ENCODE results near the gene BBIP1.
"Not testable (repeated sequence)": the region's sequence is repeated elsewhere in the genome, so short reads cannot be mapped to it uniquely, and the experiment has no call there.

Gene BBIP1

DNA sequence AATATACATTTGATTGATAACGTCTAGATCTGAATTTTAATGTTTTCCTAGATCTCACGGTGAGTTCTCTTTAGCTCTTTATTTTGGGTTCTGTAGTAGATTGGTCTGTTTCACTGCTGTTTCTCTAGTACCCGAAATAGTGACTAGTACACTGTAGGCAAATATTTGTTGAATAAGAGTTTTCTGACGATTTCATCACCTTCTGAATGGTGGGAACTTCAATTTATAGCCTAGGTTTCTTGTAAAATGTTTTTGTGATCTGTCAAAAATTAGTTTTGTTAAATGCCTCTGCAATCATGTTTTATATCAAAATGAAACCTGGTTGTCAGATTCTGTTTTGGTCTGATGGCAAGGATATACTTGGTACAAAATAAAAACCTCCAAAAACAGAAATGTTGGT is 37.1 kb downstream of the BBIP1 start:
- no peak for DNase-seq

DNA sequence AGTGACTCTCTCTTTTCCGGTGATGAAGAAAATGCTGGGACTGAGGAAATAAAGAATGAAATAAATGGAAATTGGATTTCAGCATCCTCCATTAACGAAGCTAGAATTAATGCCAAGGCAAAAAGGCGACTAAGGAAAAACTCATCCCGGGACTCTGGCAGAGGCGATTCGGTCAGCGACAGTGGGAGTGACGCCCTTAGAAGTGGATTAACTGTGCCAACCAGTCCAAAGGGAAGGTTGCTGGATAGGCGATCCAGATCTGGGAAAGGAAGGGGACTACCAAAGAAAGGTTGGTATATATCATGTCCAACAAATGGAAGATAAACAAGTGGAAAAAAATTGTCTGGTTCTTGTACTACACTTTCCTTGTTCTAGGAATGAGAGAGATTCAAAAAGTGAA is 37.7 kb downstream of the BBIP1 start:
- no peak for DNase-seq

DNA sequence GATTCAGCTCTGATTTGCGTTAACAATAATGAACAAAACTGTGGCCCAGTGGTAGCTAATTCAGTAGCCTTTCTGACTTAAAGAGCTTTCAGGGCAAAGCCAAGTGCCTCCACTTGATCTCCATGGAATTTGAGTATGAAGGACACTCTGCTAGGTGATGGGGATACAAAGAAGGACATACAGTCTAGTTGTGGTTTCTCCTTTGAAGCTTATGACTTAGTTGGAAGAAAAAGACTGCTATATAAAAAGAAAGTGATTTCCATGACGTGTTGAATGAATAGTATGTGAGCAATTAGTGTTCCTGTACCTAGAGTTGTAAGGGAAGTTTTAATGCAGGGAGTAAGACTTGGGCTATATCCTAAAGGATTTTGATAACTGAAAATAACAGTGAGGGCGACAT is 39.0 kb downstream of the BBIP1 start:
- no peak for DNase-seq

- DNase-seq: no peak
Observed at GRCh38 chr10:110876788-110877187, 42.2 kb downstream of the BBIP1 start.

- DNase-seq: no peak
Observed at GRCh38 chr10:110876000-110876399, 43.0 kb downstream of the BBIP1 start.

DNA sequence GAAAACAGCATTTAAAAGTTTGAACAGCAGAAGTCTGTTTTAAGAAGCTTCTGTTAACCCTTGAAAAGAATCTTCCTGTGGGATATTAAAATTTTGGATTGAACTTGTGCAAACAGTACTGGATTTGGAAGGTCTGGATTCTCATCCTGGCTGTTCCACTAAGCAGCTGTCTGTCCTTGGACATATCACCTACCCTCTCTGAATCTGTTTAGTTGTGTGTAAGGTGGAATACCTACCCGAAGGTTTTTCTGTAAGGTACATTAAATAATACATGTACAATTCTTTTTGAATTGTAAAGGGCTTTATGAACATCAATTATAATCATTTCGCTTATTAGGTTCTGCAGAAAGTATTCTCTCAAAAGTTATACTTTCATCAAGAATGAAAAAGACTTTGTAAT is 45.0 kb downstream of the BBIP1 start:
- DNase-seq: no peak

DNA sequence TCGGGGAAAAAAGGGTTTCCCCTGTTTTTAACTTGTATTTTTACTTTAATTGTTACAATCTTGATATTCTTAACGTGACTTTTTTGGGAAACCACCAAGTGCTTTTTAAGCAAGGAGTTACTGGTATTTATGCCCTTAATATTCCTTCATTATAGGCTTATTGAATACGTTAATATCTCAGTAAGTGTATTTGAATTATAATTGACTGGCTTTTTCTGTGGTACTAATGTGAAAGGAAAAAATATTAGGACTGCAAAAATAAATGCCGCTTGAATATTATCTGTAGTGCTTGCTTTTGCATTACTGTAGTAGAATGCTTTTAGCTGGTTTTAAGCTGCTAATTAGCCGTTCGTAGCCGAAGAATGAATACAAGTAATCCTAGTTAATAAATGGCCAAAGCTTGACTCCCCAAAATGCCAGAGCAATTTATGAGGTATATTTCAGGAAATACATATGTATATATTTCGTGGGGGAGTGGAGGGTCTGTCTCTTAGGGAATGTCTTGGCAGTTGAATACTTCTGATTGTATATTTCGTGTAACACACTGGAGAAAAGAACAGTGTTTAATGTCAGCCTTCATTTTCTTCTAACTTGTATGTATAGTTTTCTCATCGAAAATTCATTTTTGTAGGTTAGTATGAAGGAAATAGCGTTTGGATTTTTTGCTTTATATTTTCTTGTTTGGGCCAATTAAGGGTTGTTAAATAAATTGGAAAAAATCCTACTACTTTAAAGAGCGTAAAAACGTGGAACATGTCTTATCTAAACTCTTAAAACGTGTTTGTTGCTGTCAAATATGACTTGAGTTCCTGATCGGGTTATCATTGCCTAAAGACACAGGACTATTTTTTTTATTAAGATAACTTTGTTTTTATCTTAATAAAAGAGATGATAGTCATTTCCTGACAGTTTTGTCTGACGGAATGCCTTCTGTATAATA is 45.7 kb downstream of the BBIP1 start:
- DNase-seq: no peak

- peak; percentile 82 for DNase-seq
Observed at GRCh38 chr10:110872145-110872983, 46.6 kb downstream of the BBIP1 start.

- DNase-seq: peak; percentile 94
Observed at GRCh38 chr10:110871298-110872084, 47.5 kb downstream of the BBIP1 start, which contains the start of gene PDCD4. Gene PDCD4, plus strand, starts transcription at chr10:110871928. Its CDS starts 4,100 bp downstream, at chr10:110876028.

DNA sequence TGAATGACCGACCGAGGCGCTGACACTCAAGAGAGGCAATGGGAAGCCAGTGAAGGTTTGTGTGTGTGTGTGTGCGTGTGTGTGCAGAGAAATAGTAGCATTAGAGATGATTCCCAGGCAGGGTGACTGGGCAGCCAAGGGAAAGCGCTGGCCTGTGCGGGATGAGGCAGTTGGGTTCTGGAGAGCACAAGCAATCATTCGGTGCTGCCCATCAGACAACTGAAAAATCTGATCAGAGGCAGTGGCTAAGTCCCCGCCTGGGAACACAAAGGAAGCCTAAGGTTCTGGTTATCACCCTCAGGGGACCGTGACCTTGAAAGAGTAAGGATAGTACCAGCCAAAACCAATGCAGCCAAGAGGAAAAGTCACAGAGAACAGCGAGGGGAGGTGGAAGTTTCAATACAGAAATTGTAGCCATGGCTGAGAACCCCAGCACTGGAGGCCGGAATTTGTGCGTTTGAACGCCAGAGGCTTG is 48.1 kb downstream of the BBIP1 start:
- DNase-seq: no peak

GRCh38 chr10:110868981-110869380 is 50.0 kb downstream of the BBIP1 start:
- peak; percentile 76 for DNase-seq

DNA sequence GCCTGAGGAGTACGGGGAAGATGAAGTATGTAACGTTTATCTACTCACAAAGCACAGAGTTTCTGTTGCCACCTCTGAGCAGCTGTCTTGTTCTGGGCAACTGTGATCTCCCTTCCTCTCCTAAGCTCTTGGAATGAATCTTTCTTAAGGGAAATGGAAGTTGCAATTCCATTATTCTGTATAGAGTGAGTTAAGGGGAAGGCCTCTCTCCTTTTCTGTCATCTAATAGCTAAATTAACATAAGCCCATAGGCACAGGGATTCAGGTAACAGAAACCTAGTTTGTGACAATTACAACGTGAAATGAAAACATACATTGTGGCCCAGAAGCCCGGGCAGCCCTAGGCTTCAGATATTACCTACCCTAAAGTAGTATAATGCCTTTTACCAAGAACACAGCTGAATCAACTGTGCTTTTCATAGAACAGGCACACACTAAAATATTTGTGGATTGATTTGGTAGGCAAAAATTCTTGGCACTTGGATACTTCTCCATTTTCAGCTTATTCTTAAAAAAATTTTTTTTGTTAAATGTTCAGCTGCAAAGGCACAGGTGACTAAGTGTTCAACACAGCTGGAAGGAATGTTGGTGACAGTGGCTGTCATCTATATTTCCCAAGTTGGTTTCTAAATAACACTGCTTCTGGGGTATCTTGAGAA is 51.0 kb downstream of the BBIP1 start:
- DNase-seq: no peak

DNA sequence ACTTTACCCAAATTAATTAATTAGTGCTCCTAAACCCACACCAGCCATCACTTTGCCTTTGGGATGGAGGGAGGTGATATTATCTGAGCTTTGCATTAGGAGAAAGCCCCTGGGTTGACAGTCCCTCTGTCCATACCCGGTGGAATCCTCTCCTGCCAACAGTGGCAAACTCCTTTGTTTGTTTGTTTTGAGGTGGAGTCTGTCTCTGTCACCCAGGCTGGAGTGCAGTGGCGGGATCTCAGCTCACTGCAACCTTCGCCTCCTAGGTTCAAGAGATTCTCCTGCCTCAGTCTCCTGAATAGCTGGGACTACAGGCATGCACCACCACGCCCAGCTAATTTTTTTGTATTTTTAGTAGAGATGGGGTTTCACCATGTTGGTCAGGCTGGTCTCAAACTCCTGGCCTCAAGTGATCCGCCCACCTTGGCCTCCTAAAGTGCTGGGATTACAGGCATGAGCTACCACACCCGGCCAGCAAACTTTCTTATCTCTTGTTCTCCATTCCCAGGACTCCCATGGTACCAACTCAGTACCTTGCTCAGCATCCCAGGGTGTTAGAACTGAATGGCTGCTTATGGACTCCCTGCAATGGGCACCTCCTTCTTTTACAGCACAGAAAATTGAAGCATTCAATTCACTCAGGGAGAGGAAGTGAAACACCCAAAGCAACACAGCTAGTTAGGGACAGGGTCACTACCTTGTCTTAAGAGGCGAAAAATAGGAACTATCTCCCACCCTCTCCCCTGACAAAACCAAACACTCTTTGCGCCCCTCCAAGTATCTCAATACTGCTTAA is 51.8 kb downstream of the BBIP1 start:
- not testable (repeated sequence) for DNase-seq

- no peak for DNase-seq
Observed at GRCh38 chr10:110865809-110866482, 53.0 kb downstream of the BBIP1 start.

DNA sequence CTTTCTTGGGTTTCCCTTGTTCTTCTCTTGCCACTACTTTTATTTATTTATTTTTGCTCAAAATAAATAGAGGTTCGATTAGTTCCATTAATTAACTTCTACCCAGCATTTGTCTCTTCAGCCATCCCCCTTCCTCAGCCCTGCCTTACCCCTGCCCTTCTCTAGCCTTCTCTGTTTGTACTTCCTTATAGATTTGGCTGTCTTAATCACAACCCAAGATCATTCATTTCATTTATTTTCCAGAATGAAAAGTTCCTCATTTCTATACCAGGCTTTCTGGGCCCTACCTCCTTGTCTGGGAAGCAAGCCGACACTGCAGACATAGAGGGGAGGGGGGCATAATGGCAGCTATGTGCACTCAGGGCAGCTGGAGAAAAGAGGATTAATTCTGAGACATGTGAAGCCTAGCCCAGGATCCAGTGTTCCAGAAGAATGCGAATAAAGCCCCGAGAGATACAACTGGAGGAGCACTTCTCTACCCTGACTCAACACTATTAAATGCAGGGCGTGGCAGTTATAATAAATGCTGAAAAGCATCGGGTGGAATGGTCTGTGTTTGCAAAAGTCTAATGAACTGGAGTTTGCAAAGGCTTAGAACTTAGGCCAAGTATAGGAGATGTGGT is 53.7 kb downstream of the BBIP1 start:
- no peak for DNase-seq

GRCh38 chr10:110864662-110865140 is 54.3 kb downstream of the BBIP1 start:
- DNase-seq: peak; percentile 66

DNA sequence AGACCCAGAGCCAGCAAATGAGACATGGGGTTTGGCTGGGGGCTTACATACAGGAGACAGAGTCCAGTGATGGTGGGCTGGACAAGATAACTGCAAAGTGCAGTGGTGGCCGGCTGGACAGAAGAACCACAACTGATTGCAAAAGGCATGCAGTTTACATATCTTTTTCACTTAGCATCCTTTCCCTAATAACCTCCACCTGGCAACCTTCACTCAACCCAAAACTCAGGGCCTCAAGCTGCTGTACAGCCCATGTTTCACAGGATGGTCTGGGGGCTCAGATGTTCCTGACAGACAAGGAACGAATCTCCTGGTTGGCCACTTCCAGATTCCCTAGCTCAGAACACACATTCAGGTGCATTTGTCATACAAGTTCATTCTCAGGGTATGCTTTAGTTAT is 55.0 kb downstream of the BBIP1 start:
- no peak for DNase-seq

GRCh38 chr10:110863361-110863760 is 55.6 kb downstream of the BBIP1 start:
- no peak for DNase-seq

- no peak for DNase-seq
Observed at GRCh38 chr10:110862961-110863360, 56.0 kb downstream of the BBIP1 start.

Measured in CD4-positive, alpha-beta T cell treated with Interleukin-6 for 4 hours (primary cell).